K562 (cell line): ENCODE results near the gene GPR157. TPM values are rescaled to one million over a fixed set of nuclear protein-coding genes. Genes with fewer than 3 reads are reported as not detected.

Experiments used
- ATAC-seq: fragments of 200-7000 bp; cut with Tn5 transposase; 3 replicates; pipeline ENCODE4 v1.9.1; 2020; ENCODE audit warnings: moderate library complexity
- BruUV-seq: library from RNA; stranded (reverse); fragments of 400-500 nt; replicated peaks from 2 replicates; lab custom pipeline; 2021; lab: Mats Ljungman, UMichigan
- CTCF ChIA-PET: fragments of 300-600 bp; formaldehyde crosslinking; extraction: SDS; loops from one replicate; lab custom pipeline; 2021; ENCODE audit warnings: low intra/inter-chr PET ratio; lab: Yijun Ruan, JAX
- POLR2A ChIA-PET: fragments of 300-600, 350-650 bp; sonication (Branson Sonifier 250); formaldehyde crosslinking; extraction: SDS; loops from one replicate; lab custom pipeline; 2021; ENCODE audit warnings: antibody characterized with exemption, inconsistent platforms; lab: Yijun Ruan, JAX
- DNase-seq, 4 experiments: peaks; one replicate each; pipeline versions ENCODE4 v3.0.0 to v3.0.0-alpha.2; 2011 to 2018; ENCODE audit warnings: low spot score in 3 of 4, mixed read lengths in 3 of 4; ENCODE audit errors: extremely low read depth in 1 of 4
- FAIRE-seq: peaks from 2 replicates; lab custom pipeline; 2011; peaks lifted over from hg19 to GRCh38; lab: Jason Lieb, UNC
- H2AFZ ChIP-seq: 2 replicates; pipeline ENCODE4 v1.6.0; 2011; ENCODE audit warnings: low read depth, low read length, control low read depth, inconsistent platforms
- H3K27ac ChIP-seq: fragments of 200-600 bp; 3 replicates; pipeline ENCODE4 v1.8.0; 2011; ENCODE audit warnings: low read depth, mild to moderate bottlenecking, control low read depth, inconsistent platforms, low read length, moderate library complexity, mixed read lengths; ENCODE audit errors: extremely low read depth
- H3K27me3 ChIP-seq, 2 experiments: fragments of 300-600 bp in 1 of 2; 2 replicates in 1 of 2; 3 replicates in 1 of 2; pipeline versions ENCODE4 v1.6.0 to v1.8.0; 2011; ENCODE audit warnings: inconsistent platforms in 2 of 2, low read length in 2 of 2, mild to moderate bottlenecking in 1 of 2, mixed read lengths in 1 of 2, moderate library complexity in 1 of 2; ENCODE audit not compliant: control insufficient read depth in 2 of 2, insufficient read depth in 2 of 2
- H3K36me3 ChIP-seq: fragments of 300-600 bp; 3 replicates; pipeline ENCODE4 v1.8.0; 2011; ENCODE audit warnings: mild to moderate bottlenecking, low read length, inconsistent platforms; ENCODE audit not compliant: control insufficient read depth, insufficient read depth
- H3K4me1 ChIP-seq, 2 experiments: fragments of 200-600 bp in 1 of 2; replicated peaks in 1 of 2; 2 replicates in 1 of 2; 3 replicates in 1 of 2; pipeline versions ENCODE4 v1.5.1 to v1.8.0; 2011; ENCODE audit warnings: inconsistent platforms in 2 of 2, low read length in 2 of 2, mild to moderate bottlenecking in 1 of 2, mixed read lengths in 1 of 2, moderate library complexity in 1 of 2; ENCODE audit not compliant: control insufficient read depth in 2 of 2, insufficient read depth in 2 of 2
- H3K4me2 ChIP-seq: 2 replicates; pipeline ENCODE4 v1.6.1; 2011; ENCODE audit warnings: low read length, control low read depth, inconsistent platforms, mixed read lengths; ENCODE audit not compliant: insufficient read depth
- H3K4me3 ChIP-seq: fragments of 200-600 bp; sonication (generic), shearing (Covaris generic); 2 replicates; pipeline ENCODE4 v1.5.1; 2016; ENCODE audit warnings: control low read depth, inconsistent platforms
- H3K79me2 ChIP-seq: fragments of 200-600 bp; 3 replicates; pipeline ENCODE4 v1.8.0; 2011; ENCODE audit warnings: low read length, inconsistent platforms; ENCODE audit not compliant: control insufficient read depth, insufficient read depth
- H3K9ac ChIP-seq, 2 experiments: 2 replicates each; pipeline versions ENCODE4 v1.6.0 to v1.6.1; 2011; ENCODE audit warnings: low read depth in 2 of 2, low read length in 2 of 2, control low read depth in 1 of 2, inconsistent platforms in 1 of 2, mild to moderate bottlenecking in 1 of 2, mixed read lengths in 1 of 2; ENCODE audit not compliant: insufficient read depth in 1 of 2
- H3K9me1 ChIP-seq: one replicate; pipeline ENCODE4 v1.6.0; 2011; ENCODE audit warnings: inconsistent platforms, mild to moderate bottlenecking, low read length, moderate library complexity; ENCODE audit not compliant: control insufficient read depth, insufficient read depth
- H3K9me3 ChIP-seq: replicated peaks from 2 replicates; pipeline ENCODE4 v1.5.1; 2011; ENCODE audit warnings: low read depth, low read length, inconsistent platforms; ENCODE audit not compliant: control insufficient read depth, insufficient read depth
- H4K20me1 ChIP-seq: replicated peaks from 2 replicates; pipeline ENCODE4 v1.6.1; 2011; ENCODE audit warnings: low read length, inconsistent platforms, mixed read lengths; ENCODE audit not compliant: control insufficient read depth, insufficient read depth
- GATAD2A ChIP-seq: fragments of 450-650 bp; IDR thresholded peaks from 2 replicates; pipeline ENCODE4 v1.6.1; 2017
- HNRNPL ChIP-seq: fragments of 200-400 bp; formaldehyde crosslinking; IDR thresholded peaks from 2 replicates; pipeline ENCODE4 v1.6.1; 2017; ENCODE audit warnings: low read depth, mild to moderate bottlenecking, low read length
- L3MBTL2 ChIP-seq: fragments of 450-650 bp; IDR thresholded peaks from 2 replicates; pipeline ENCODE4 v1.6.1; 2016; ENCODE audit warnings: mild to moderate bottlenecking, moderate library complexity
- SMAD4 ChIP-seq: fragments of 250-450 bp; sonication (Bioruptor Pico); conservative IDR thresholded peaks from 2 replicates; pipeline ENCODE4 v1.8.0; 2021; ENCODE audit warnings: inconsistent platforms, mild to moderate bottlenecking, moderate library complexity
- SNIP1 ChIP-seq: fragments of 450-650 bp; IDR thresholded peaks from 2 replicates; pipeline ENCODE4 v1.7.1; 2017; ENCODE audit warnings: low read depth, mild to moderate bottlenecking
- THRA ChIP-seq: fragments of 450-650 bp; IDR thresholded peaks from 2 replicates; pipeline ENCODE4 v1.6.1; 2017; ENCODE audit warnings: mild to moderate bottlenecking, moderate library complexity
- ZNF134 ChIP-seq: fragments of 250-450 bp; sonication (Bioruptor Pico); conservative IDR thresholded peaks from 2 replicates; pipeline ENCODE4 v1.4.0; 2020
- ZNF707 ChIP-seq: fragments of 250-450 bp; sonication (Bioruptor Pico); conservative IDR thresholded peaks from 2 replicates; pipeline ENCODE4 v1.8.0; 2022; ENCODE audit warnings: inconsistent platforms, mild to moderate bottlenecking, moderate library complexity
- WGBS: fragments of 100-300 bp; shearing (Covaris generic); methylation state at CpG from one replicate; pipeline ENCODE4 v1.1.6; 2016; ENCODE audit warnings: low coverage, mixed read lengths; ENCODE audit not compliant: insufficient coverage; ENCODE audit errors: missing lambda C conversion rate; 5-methylcytosine and 5-hydroxymethylcytosine counted together
- in situ Hi-C: fragments of 300-500 bp; cut with MboI; formaldehyde crosslinking; loops from 4 replicates; pipeline ENCODE4 v1.15.0; 2018; ENCODE audit warnings: inconsistent platforms, mixed read lengths
- intact Hi-C: fragments of 100-400 bp; cut with micrococcal nuclease; formaldehyde crosslinking; loops from 2 replicates; pipeline ENCODE4 v1.14.2; 2022
- polyA plus RNA-seq, 8 experiments: library from polyadenylated mRNA; depleted of rRNA in 4 of 8; stranded (reverse) in 5 of 8; unstranded in 3 of 8; fragments of >200 nt; fragmentation: Nextera tagmentation in 2 of 8; fragmentation: Illumina TruSeq in 1 of 8; extraction: Ambion mirVana in 2 of 8; extraction: Trizol in 1 of 8; gene quantifications; 2 replicates each; pipeline versions ENCODE4 v1.2.1 to v1.2.3, GENCODE V29; 2011 to 2014; ENCODE audit warnings: inconsistent platforms in 1 of 8, missing spikeins in 1 of 8
- total RNA-seq, 7 experiments: library from RNA; depleted of rRNA in 6 of 7; stranded (reverse); fragments of >200 nt in 6 of 7; fragmentation: Illumina TruSeq in 2 of 7; extraction: Trizol in 2 of 7; gene quantifications; 2 replicates each; pipeline versions ENCODE4 v1.2.1 to v1.2.3, GENCODE V29; 2011 to 2021; ENCODE audit warnings: low replicate concordance in 1 of 7

Gene GPR157
- total and polyA plus RNA-seq, 9 of the 15 experiments (the other 6 are each of a cell fraction or from before 2014, with no cell fraction given): 0.01 to 0.18 (median 0.04) TPM; not detected in 4

GRCh38 chr1:9111957-9112356 is 16.9 kb downstream of the GPR157 start:
- no TSS peak for BruUV-seq
- Histone ChIP-seq H3K9me3 (no peaks in the 10 kb centered on the region), H3K4me3 (no peak overlapping the region), H2AFZ (no peak overlapping the region), H4K20me1 (peaks cover 12% of the 10 kb centered on the region), H3K36me3 (no peaks in the 10 kb centered on the region), H3K27me3 (peaks cover 19 to 59% of the 10 kb centered on the region in 2 experiments), H3K4me2 (no peak overlapping the region), H3K79me2 (no peaks in the 10 kb centered on the region), H3K9me1 (no peaks in the 10 kb centered on the region), H3K4me1 (peaks cover 0 to 4% of the 10 kb centered on the region in 2 experiments; a peak in 1 of 5 replicates), H3K27ac (no peak overlapping the region), H3K9ac (no peak overlapping the region)
- POLR2A ChIA-PET: interaction anchor here (0.7 kb wide), 2 partner anchors 9 to 28 kb away, joined by 3 read pairs; no protein-coding TSS in a partner anchor
- intact Hi-C loops (loop anchor here (10.0 kb wide), 1 partner anchor 383 kb away; no protein-coding TSS in a partner anchor), in situ Hi-C loops (no loop called here)
- DNase-seq (no peak), ATAC-seq (no peak), FAIRE-seq (no peak)
- WGBS: under 1% methylated on average over 9 of the region's 9 CpGs
- CTCF ChIA-PET: interaction anchor here (3.6 kb wide), 1 partner anchor 84 kb away, joined by 37 read pairs; no protein-coding TSS in a partner anchor
- TF ChIP-seq GATAD2A (no peak), L3MBTL2 (no peak), HNRNPL (no peak), ZNF707 (CRISPR knock-in tag) (no peak), SNIP1 (no peak), ZNF134 (no peak), THRA (no peak), SMAD4 (CRISPR knock-in tag) (no peak)
